GM19397 (cell line): ENCODE measurements around the gene SYNGAP1.
"Not testable (repeated sequence)": the region's sequence is repeated elsewhere in the genome, so short reads cannot be mapped to it uniquely, and the experiment has no call there.

Experiments used
- ATAC-seq: cut with Tn5 transposase; IDR thresholded peaks from one replicate; pipeline ENCODE4 v1.9.1; 2021; ENCODE audit warnings: mild to moderate bottlenecking, moderate library complexity; ENCODE audit not compliant: unreplicated experiment

Gene SYNGAP1

DNA sequence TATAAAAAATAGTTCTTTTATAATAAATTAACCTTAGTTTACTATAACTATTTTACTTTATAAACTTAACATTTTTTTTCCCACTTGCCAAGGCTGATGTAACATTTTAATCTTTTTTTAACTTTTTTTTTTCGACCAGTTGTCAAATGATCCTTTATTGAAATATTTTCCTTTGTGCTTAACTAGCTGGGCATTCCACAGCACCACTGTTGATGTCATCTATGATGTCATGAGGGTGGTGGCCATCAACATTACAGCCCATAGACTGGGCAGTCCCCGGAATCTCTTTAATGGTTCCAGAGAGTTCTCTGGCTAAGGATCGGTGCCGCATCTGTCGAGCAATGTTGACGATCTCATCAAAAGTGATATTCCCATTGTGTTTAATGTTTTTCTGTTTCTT is 20.0 kb upstream of the SYNGAP1 start:
- ATAC-seq = not testable (repeated sequence)

DNA sequence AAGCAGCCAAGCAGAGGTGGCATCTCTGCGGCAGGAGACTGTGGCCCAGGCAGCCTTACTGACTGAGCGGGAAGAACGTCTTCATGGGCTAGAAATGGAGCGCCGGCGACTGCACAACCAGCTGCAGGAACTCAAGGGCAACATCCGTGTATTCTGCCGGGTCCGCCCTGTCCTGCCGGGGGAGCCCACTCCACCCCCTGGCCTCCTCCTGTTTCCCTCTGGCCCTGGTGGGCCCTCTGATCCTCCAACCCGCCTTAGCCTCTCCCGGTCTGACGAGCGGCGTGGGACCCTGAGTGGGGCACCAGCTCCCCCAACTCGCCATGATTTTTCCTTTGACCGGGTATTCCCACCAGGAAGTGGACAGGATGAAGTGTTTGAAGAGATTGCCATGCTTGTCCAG is 15.0 kb upstream of the SYNGAP1 start:
- ATAC-seq = no peak

DNA sequence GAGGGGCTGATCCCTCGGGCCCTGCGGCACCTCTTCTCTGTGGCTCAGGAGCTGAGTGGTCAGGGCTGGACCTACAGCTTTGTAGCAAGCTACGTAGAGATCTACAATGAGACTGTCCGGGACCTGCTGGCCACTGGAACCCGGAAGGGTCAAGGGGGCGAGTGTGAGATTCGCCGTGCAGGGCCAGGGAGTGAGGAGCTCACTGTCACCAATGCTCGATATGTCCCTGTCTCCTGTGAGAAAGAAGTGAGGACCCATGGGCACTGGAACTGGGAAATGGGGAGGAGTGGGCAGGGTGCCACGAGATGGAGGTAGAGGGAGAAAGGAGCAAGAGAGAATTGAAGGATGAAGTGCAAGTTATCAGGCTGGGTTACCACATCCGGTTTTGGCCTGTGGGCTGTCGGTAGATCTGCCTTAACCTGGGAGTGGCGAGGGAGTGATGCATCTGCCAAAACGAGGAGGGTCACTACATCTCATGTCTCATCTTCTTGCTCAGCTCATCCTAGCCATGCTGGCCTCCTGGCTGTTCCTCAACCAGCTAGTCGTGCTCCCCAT is 14.4 kb upstream of the SYNGAP1 start:
- no peak for ATAC-seq

DNA sequence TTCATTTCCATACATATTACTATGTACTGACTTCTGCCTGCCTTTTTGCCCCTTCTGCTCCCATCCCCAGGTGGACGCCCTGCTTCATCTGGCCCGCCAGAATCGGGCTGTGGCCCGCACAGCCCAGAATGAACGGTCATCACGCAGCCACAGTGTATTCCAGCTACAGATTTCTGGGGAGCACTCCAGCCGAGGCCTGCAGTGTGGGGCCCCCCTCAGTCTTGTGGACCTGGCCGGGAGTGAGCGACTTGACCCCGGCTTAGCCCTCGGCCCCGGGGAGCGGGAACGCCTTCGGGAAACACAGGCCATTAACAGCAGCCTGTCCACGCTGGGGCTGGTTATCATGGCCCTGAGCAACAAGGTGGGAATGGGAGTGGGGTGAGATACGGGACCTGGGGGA is 13.7 kb upstream of the SYNGAP1 start:
- no peak for ATAC-seq

DNA sequence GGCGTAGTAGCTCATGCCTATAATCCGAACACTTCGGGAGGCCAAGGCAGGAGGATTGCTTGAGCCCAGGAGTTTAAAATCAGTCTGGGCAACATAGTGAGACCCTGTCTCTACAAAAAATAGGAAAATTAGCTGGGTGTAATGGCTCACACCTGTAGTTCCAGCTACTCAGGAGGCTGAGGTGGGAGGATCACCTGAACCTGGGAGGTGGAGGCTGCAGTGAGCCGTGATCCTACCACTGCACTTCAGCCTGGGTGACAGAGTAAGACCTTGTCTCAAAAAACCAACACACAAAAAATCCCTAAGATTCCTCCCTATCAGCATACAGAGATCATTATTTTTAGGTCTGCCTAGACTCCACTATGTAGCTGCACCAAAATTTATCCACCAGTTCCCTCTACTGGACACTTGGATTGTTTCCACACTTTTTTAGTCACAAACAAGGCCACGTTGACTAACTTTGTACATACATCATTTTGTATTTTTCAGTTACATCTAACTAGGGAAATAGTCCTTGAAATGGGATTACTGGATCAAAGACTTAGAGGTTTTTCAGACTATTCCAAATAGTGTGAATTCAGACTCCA is 12.6 kb upstream of the SYNGAP1 start:
- ATAC-seq = no peak

DNA sequence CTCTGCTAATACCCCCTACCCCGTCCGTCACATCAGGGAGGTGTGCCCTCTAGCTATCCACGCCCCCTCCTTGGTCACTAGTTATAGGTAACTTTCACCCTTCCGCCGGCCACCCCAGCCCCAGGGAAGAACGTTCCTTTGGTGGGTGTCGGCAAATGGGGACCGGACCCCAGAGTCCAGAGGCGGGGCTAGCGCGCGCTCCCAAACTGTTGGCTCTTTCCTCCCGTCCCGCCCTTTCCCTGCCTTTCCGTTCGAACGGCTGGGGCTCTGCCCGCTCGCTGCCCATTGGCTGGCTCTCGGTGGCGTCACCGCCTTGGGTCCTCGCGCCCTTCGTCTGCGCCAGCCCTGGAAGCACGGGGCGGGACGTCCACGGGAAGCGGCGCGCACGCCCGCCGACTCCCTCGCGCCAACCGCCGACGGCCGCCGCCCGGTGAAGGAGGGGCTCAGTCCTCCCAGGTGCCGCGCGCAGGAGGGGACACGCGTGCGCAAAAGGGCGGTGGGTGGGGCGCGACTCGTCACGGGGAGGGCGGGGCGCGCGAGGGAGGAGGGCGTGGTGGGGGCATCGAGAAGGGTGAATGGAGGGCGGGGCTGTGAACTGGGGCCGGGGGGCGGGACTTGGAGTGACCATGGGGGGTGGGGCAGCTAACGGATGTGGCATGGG is 9.7 kb upstream of the SYNGAP1 start:
- peak; percentile 87 for ATAC-seq

DNA sequence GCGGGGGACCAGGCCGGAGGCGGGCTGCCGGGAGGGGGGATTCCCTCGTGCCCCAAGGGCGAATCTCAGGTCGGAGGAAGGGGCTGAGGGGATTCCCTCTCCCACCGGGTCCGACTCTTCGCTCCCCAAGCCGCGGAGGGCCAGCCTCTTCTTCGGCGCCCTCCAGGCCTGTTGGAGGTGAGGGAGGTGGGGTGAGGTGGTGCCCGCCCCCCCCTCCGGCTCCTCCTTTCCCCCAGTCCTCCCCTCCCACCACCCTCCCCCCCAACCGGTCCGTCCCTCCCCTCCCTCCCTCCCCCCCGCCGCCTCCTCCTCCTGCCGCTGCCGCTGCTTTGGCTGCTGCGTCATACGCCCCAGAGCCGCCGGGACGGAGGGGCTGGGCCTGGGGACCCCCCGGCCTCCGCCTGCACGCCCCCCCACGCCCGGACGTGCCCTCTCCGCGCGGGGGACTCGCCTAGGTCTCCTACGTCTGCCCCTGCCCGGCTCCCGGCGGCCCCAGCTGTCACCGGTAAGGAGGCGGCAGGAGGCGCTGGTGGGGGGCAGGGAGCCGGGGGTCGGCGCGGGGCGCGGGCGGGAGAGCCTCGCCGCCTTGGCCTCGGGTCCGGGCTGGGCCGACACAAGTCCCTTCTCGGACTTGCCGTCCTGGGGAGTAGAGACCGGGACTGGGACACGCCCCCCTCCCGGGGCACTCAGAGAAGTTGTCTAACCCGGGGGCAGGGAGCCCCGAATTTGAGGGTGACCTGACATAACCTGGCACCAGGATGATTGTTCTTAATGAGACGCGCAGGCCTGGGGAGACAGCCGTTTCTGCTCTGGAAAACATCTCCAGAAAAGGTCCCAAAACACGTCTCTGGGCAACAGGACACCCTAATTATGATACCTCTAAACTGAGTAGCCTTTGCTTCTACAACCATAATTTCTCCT is 8.9 kb upstream of the SYNGAP1 start, which contains the start of gene PHF1:
Gene PHF1 (plus strand): TSS at position 304 of the 921 bp plus-strand sequence. CDS start 1,250 bp downstream, outside the sequence.
- ATAC-seq = peak; percentile 32

DNA sequence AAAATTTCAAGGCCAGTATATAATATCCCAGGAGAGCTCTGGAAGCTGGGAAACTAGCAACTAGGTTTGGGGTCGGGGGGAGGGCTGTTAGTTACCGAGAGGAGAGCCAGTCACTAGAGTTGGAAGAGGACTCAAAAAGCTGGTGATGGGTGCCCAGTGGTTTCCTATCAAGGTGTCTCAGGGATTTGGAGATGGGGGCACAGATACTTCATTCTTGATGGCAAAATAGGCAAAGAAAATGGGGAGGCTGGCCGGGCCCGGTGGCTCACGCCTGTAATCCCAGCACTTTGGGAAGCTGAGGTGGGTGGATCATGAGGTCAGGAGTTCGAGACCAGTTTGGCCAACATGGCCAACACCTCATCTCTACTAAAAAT is 8.2 kb upstream of the SYNGAP1 start:
- ATAC-seq = no peak

DNA sequence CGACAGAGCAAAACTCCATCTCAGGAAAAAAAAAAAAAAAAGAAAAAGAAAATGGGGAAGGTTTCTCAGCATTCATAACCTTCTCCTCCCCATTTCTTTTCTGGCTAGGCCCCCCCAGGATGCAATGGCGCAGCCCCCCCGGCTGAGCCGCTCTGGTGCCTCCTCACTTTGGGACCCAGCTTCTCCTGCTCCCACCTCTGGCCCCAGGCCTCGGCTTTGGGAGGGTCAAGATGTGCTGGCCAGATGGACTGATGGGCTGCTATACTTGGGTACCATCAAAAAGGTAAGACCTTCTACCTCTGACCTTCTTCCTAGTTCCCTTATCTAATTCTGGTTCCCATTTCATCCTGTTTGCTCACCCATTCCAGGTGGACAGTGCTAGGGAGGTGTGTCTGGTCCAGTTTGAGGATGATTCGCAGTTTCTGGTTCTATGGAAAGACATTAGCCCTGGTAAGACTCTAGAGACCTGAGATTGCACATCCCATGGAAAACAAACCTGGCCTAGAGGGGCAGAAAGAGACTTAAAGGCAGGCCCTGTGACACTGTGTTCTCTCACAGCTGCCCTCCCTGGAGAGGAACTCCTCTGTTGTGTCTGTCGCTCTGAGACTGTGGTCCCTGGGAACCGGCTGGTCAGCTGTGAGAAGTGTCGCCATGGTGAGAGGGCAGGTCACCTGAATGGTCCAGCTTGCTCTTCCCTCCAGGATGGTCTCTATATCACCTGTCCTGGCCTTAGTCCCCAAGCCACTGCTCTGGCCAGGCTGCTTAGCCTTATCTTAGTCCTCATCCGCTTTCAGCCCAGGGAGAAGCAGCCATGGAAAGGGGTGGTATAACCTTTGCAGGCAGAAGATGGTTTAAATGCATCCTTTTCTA is 7.5 kb upstream of the SYNGAP1 start:
- no peak for ATAC-seq

DNA sequence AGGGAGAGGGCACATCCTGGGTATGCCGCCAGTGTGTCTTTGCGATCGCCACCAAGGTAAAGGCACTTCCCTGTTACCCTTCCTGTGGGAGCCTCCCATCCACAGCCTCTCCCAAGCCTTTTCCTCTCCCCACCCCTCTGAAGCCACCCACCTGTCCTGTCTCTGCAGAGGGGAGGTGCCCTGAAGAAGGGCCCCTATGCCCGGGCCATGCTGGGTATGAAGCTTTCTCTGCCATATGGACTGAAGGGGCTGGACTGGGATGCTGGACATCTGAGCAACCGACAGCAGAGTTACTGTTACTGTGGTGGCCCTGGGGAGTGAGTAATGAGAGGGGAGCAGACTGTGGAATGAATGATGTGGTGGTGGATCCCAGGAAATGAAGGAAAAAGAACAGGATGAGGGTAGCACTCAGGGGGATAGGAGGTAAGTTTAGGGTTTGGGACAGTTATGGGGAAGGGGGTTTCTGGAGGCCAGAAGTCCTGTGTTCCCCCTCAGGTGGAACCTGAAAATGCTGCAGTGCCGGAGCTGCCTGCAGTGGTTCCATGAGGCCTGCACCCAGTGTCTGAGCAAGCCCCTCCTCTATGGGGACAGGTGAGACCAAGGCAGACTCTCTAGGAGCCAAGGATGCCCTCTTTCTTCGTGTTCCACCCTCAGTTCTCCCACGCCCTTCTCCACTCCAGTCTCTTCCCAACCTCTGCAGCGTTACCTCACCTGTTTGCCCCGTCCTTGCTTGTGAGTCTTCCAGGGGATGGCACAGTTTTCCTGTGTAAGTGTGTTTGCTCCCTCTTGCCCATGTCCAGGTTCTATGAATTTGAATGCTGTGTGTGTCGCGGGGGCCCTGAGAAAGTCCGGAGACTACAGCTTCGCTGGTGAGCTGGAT is 6.4 kb upstream of the SYNGAP1 start:
- no peak for ATAC-seq

DNA sequence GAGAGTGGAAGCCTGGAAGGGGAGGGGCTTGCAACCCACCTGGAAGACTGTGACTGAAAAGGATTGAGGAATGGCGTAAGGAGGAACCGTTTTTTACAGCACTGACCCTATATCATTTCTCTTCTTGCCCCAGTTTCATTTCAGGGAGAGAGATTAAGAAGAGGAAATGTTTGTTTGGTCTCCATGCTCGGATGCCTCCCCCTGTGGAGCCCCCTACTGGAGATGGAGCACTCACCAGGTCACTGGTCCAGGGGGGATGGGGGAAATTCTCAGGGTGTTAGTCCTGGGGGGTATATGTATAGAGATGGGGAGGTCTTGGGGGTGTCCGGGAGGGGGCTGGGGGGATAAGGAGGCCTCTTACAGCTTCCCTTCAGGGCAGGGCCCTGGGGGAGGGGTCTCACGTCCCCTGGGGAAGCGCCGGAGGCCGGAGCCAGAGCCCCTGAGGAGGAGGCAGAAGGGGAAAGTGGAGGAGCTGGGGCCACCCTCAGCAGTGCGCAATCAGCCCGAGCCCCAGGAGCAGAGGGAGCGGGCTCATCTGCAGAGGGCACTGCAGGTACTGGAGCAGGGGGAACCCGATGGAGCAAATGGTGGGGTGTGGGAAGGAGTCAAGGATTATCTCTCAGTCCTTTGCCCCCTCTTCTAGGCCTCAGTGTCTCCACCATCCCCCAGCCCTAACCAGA is 5.1 kb upstream of the SYNGAP1 start:
- ATAC-seq = no peak

DNA sequence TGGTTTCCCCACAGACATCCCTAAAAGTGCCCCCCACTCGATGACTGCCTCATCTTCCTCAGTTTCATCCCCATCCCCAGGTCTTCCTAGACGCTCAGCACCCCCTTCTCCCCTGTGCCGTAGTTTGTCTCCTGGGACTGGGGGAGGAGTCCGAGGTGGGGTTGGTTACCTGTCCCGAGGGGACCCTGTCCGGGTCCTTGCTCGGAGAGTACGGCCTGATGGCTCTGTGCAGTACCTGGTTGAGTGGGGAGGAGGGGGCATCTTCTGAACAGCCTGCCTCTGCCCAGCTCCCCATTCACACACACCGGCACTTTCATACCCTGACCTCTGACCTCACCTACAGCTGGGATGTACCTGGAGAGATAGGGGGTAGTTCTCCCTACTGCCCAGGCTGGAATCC is 4.0 kb upstream of the SYNGAP1 start:
- ATAC-seq = no peak

DNA sequence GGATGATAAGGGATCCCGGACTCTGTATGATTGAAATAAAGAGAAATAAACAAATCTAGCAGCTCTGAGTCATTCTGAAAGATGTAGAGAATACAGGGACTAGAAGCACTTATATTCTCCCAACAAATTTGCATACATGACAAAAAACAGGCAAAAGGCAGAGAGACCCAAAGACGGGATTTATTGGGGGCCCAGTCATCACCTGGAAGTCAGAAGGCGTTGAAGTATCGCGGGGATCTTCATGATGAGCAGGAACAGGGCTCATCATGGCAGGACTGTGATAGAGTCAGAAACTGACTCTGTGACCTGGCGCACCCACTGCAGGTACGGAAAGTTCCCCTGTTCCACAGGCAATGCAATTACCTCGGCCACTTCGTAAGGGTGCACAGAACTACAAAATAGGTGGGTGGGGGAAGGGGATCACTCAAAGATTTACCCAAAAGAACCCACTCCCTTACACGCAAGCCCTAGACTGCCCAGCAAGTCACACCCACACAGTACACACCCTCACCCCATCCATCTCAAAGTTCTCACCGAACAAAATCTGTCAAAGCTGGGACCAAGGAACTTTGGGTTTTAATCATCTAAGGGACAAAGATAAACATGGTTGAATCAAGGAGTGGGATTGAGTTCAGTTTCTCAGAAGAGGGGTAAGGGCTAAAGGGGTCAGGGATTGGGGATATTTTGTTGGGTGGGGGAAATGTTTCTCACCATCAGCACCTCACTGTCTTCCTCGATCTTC is 3.3 kb upstream of the SYNGAP1 start:
- ATAC-seq = no peak

DNA sequence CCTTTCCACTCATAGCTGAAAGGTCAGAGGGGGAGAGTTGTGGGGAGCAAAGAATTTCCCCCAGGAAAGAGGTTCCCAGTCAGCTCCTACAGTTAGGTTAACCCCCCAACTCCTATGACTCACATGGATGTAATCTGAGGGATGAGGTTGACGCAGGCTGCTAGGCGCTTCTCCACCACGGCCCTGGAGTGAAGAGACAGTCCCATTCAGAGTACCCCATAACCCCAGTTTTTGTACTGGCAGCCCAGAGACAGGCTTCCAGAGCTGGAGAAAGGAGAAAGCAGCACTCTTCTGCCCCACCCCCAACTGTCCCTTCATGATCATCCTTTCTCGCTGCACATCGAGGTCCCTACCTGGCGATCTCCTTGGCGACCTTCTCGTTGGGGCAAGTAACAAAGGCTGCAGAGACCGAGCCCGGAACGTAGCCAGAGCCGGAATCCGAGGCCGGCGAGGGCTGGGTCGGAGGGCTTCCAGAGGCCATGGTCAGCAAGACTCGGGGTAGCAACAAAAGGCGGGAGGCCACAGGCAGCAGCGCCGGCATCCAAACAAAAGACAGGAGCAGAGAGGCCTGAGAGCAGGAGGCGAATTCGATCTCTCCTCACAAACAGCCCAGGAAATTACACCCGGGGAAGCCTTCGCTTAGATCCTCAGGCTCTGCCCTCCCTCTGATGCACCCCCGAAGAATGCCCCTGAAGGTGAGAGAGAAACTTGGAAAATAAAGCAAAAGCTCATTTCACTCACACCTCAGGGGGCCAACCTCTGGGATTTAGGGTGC is 2.5 kb upstream of the SYNGAP1 start:
- ATAC-seq = no peak

DNA sequence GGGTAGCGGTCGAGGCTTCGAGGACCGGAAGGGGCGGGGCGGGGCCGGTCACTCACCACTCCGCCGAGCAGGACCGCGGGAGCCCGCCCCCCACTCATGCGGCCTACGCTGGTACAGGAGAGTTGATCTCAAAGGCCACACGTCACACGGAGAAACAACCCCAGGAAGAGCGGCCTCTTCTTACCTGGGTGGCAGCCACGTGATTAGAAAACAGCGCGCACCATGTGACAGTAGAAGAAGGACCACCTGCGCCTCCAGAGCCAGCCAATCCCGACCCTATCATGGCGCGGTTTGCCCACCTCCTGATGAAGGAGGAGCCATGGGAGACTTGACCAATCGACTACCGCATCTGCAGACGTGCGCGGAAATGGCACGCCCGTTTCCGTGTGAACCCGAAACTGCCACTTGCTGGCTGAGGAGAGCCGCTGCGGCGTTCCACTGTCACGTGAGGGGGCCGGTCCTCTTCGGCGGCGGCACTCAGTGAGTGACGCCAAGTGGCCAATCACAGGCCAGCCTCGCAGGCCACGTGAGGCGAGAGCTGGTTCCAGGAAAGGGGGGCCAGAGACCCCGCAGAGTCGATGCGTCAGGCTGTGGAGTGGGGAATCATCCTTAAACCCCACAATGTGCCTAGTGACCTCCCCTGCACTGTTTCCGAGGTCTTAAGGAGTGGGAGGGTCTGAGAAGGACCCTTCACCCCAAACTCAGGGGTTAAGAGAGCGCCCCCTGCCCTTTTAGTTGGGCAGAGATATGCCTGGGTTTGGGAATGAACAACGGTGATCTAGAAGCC is 1.8 kb upstream of the SYNGAP1 start, which contains the start of gene CUTA:
Gene CUTA (minus strand): TSS at position 205 of the 787 bp plus-strand sequence. CDS start 107 bp downstream, at position 98.
- peak; percentile 84 for ATAC-seq

DNA sequence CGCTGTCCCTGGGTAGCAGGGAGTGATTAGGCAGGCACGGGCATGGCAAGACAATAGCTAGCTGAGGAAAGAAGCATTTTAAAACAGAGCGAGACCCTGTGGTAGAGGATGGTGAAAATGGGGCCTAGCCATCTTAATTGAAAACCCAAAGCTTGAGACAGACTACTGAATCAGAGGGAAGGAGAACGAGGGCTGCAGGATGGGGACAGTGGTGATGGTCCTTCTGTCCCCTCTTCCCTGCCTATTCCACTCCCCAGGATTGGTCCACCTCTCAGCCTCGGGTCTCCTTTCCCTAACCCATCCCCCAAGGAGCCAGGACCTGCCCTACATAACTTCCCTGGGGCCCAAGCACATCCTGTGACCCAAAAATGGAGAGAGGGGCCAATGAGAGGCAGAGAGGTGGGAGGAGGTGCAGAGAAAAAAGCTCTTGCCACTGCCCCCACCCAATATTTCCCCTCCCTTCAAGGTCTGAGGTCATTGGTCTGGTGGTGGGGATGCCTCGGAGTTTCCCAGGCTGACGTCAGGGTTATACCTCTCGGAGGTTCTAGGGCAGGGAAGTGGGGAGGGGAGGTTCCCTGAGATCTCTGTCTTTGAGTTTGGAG is 1.1 kb upstream of the SYNGAP1 start:
- no peak for ATAC-seq
